HL-60 (cell line): ENCODE measurements around the gene DYSF.

Experiments
- DNase-seq, 2 experiments: peaks; one replicate each; pipeline ENCODE4 v3.0.0-alpha.2; 2010 to 2020; ENCODE audit warnings: low read depth in 1 of 2, low spot score in 1 of 2
- H3K27ac ChIP-seq: fragments of 250-450 bp; sonication (Bioruptor Pico); replicated peaks from 2 replicates; pipeline ENCODE4 v1.5.1; 2020; ENCODE audit warnings: mild to moderate bottlenecking, moderate library complexity
- H3K27me3 ChIP-seq: fragments of 250-450 bp; sonication (Bioruptor Pico); 2 replicates; pipeline ENCODE4 v1.5.1; 2021; ENCODE audit warnings: mild to moderate bottlenecking, moderate library complexity; ENCODE audit not compliant: insufficient read depth, poor library complexity, severe bottlenecking
- H3K4me3 ChIP-seq: replicated peaks from 2 replicates; pipeline ENCODE4 v1.5.1; 2011; ENCODE audit warnings: mild to moderate bottlenecking, control low read depth, low read length; ENCODE audit not compliant: insufficient read depth
- GABPA ChIP-seq: IDR thresholded peaks from 2 replicates; pipeline ENCODE4 v1.6.1; 2012; ENCODE audit warnings: low read depth
- POLR2AphosphoS5 ChIP-seq: IDR thresholded peaks from 2 replicates; pipeline ENCODE4 v1.6.1; 2012; ENCODE audit warnings: low read depth
- REST ChIP-seq: IDR thresholded peaks from 2 replicates; pipeline ENCODE4 v1.6.1; 2012; ENCODE audit warnings: low read depth; ENCODE audit not compliant: insufficient replicate concordance
- SPI1 ChIP-seq: IDR thresholded peaks from 2 replicates; pipeline ENCODE4 v1.6.1; 2012; ENCODE audit warnings: low read depth, mild to moderate bottlenecking, borderline replicate concordance
- TF ChIP-seq, protein P1 (sequence below): IDR thresholded peaks from one replicate; pipeline ENCODE4 v1.5.1; 2011; ENCODE audit warnings: low read length, control low read depth, inconsistent platforms; ENCODE audit not compliant: insufficient read depth

The DYSF gene

GRCh38 chr2:71659868-71660518 is 206.6 kb downstream of the DYSF start:
- no peak for DNase-seq
- H3K27me3 ChIP-seq = no peaks in the 10 kb centered on the region
- H3K4me3 ChIP-seq = no peak overlapping the region
- no peak overlapping the region for H3K27ac ChIP-seq
- TF ChIP-seq GABPA (no peak), POLR2AphosphoS5 (no peak), SPI1 (no peak), REST (no peak)
- TF ChIP-seq, protein P1, sequence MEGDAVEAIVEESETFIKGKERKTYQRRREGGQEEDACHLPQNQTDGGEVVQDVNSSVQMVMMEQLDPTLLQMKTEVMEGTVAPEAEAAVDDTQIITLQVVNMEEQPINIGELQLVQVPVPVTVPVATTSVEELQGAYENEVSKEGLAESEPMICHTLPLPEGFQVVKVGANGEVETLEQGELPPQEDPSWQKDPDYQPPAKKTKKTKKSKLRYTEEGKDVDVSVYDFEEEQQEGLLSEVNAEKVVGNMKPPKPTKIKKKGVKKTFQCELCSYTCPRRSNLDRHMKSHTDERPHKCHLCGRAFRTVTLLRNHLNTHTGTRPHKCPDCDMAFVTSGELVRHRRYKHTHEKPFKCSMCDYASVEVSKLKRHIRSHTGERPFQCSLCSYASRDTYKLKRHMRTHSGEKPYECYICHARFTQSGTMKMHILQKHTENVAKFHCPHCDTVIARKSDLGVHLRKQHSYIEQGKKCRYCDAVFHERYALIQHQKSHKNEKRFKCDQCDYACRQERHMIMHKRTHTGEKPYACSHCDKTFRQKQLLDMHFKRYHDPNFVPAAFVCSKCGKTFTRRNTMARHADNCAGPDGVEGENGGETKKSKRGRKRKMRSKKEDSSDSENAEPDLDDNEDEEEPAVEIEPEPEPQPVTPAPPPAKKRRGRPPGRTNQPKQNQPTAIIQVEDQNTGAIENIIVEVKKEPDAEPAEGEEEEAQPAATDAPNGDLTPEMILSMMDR = no peak

DNA sequence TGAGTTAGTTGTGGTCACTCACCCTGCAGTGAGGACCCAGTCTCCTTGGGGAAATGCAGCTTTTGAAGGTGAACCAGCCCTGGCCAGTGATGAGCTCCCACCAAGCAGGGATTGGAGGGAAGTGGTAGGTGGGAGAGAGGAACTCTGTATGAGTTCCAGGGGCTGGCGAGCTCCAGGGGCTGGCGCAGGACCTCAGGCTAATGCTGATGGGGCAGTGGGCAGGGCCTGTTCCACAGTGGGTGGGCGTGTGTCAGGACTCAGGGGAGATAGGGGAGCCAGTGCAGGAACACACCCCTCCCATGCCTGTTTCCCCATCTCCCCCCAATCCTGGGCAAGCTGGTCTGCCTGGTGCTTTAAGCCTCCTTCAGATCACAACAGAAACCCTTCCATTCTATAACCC is 208.4 kb downstream of the DYSF start:
- Histone ChIP-seq H3K27me3 (no peaks in the 10 kb centered on the region), H3K27ac (no peak overlapping the region), H3K4me3 (no peak overlapping the region)
- DNase-seq = no peak
- TF ChIP-seq, protein P1 = no peak
- no peak for TF ChIP-seq REST
- no peak for TF ChIP-seq GABPA
- no peak for TF ChIP-seq SPI1
- no peak for TF ChIP-seq POLR2AphosphoS5

GRCh38 chr2:71662665-71663394 is 209.5 kb downstream of the DYSF start:
- TF ChIP-seq GABPA (no peak), REST (no peak), SPI1 (no peak), POLR2AphosphoS5 (no peak)
- TF ChIP-seq, protein P1 = no peak
- no peak overlapping the region for H3K27ac ChIP-seq
- no peak overlapping the region for H3K4me3 ChIP-seq
- no peaks in the 10 kb centered on the region for H3K27me3 ChIP-seq
- DNase-seq = no peak
